Suppressor macrophage treated with lipopolysaccharide for 4 hours (primary cell): ENCODE data around the gene ATPAF1.

Experiments used
- DNase-seq: peaks from one replicate; pipeline ENCODE4 v3.0.0-alpha.2; 2020

ATPAF1 gene

DNA sequence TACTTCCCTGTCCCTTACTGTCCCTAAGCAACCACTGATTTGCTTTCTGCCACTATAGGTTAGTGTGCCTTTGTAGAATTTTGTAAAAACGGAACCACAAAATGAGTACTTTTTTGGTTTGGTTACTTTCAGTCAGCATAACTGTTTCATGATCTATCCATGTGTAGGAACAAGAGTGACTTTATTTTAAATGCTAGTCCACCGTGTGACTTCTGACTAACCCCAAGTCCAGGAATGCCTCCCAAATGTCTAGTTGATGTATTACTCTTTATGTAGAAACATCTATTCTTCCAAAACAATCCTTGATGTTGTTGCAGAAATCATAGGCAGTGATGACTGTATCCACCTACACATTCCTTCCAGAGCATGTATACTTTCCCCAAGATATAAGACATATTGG is 21.3 kb downstream of the ATPAF1 start:
- DNase-seq = peak; percentile 9

DNA sequence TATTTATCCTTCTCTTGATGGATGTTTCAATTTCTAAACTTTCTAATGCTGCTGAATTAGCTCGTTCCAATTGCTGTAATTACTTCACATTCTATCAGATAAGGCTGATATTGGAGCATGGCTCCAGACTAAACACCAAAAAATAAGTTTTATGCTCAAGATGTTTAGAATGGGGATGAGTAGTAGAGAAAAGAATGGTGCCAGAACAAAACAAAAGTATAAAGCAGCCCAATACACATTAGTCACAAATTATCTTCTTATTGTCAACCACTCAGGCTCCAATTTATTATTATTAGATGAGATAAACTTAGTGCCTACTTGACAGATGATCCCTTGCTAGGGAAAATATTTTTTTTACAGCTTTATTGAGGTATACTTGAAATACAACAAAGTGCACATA is 21.8 kb downstream of the ATPAF1 start:
- DNase-seq = no peak

DNA sequence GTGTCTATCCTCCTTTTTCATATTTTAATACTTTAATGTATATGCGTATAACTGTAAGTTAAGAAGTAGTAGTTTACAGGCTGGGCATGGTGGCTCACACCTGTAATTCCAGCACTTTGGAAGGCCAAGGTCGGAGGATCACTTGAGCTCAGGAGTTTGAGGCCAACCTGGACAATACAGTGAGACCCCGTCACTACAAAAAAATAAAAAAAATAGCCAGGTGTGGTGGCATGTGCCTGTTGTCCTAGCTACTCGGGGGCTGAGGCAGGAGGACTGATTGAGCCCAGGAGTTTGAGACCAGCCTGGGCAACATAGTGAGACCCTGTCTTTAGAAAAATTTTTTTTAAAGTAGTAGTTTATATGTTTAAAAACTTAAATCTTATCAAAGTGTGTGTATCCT is 22.3 kb downstream of the ATPAF1 start:
- no peak for DNase-seq

DNA sequence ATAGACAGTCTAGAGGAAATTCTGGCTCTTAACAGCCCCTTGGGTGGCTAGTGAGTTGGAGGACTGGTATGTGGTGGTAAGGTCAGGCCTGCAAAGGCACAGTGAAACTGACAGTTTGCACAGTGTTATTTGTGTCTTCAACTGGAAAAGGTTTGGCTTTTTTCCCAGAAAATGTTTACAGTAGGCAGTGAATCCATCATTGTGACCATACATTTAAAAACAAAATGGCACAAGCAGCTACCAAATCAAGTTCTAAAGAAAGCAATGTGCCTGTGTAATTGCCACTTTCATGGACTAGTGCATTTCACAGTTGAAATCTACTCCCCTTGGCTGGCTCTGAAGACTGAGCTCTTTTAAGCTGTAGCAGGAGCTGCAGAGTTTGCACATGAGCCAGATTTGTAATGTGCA is 24.8 kb downstream of the ATPAF1 start:
- DNase-seq = no peak

DNA sequence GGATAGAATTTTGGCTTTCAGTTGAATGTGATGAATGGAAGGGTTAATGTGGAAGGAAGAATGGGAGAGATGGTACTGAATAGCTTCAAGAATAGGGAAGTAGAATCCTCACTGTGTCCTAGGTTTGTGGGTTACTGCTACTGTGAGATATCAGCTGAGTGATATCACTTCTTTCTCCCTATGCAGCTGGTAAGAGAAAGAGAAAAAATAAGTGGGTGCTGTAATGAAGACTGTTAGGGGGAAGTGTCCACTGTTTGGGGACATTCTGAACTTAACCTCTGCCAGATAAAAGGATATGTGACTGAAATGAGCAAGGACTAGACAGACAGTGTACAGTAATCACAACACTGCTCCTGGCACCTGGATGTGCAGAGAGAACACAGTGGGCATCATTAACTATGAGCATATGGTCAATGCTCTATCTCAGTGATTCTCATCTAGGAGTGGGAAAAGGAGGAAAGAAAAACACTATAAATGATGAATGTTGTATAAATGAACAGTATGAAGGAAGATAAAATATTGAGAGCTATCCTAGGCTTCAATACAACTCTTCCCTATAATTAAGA is 26.0 kb downstream of the ATPAF1 start:
- DNase-seq = no peak

DNA sequence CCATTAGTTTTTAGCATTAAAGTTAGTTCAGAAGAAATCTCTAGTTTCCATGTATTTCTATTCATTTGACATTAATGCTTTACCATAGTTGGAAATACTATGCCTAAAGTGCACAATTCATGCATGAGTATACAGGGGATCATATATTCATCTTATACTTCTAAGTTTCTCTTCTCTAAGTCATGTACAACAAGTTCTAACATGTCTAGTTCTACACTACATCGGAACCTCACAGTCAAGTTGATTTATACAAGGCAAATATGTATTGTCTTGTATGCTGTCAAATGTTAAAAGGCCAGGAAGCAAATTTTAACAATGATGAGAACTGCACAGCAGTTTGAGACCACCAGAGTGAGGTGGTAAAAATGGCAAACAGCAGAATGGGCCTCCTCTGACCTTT is 28.6 kb downstream of the ATPAF1 start:
- no peak for DNase-seq

DNA sequence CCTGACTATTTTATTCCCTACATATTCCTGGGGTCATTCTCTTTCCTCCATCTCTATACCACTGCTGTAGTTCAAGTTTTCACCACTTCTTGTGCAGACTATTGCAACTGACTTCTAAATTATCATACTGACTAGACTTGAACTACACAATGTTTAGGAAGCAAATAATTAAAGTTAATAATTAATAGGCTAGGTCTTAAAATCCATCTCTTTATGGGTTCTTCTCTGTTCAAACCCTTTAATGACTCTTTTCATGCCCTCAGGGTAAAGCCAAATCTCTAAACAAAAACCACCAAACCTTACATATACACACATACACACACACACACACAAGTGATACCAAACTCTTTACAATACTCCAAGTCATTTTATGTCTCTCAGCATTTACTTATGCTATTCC is 29.2 kb downstream of the ATPAF1 start:
- no peak for DNase-seq

DNA sequence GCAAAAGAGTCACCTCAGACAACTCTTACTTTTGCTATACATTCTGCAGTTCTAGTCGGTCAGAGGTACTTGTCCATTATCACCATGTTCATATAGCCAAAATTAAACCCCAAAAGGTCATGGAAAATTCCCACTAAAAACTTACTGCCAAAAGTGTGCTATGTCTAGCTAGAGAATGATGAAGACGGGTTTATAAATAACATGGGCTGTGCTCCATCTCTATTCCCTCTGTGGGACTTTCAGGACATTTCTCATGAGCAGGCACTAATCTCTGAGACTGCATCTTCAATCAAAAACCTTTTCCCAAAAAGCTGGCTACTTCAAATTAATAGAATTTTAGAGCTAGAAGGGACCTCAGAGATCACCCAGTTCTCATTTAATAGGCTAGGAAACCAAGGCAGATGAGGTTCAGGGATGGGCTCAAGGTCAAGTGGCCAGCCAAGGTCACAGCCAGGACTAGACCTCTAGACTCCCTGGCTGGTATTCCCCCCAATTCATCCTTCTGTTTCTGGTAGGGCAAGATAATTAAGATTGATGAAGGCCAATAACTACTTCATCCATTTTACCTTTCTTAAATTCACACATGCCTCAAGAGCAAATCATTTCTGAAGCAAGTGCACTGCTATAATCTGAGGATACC is 30.6 kb downstream of the ATPAF1 start:
- DNase-seq = no peak

DNA sequence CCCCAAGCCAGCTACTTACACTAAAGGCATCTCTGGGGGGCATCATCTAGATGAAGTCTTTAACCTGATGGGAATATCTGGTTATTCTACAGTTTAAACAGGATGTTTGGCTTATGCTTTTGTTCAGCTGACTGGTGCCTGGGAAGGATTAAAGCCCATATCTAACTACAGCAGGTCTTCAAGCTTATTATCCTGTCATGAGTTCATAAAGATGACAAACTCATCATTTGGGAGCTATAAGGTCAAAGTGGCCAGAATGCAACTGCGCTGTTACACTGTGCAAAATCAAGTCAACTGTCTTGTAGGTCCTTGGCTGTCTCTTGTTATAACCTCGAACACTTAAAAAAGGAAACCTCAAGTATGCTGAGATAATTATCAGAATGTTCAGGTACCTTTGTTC is 33.0 kb downstream of the ATPAF1 start:
- no peak for DNase-seq

DNA sequence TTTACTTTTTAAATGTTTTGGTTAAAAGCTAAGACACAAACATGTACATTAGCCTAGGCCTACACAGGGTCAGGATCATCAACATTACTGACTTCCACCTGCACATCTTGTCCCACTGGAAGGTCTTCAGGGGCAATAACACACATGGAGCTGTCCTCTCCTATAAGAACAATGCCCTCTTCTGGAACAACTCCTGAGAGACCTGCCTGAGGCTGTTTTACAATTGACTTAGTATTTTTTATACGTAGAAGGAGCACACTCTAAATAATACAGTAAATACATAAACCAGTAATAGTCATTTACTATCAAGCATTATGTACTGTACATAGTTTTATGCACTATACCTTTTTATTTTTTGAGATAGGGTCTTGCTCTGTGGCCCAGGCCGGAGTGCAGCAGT is 37.4 kb downstream of the ATPAF1 start:
- no peak for DNase-seq

DNA sequence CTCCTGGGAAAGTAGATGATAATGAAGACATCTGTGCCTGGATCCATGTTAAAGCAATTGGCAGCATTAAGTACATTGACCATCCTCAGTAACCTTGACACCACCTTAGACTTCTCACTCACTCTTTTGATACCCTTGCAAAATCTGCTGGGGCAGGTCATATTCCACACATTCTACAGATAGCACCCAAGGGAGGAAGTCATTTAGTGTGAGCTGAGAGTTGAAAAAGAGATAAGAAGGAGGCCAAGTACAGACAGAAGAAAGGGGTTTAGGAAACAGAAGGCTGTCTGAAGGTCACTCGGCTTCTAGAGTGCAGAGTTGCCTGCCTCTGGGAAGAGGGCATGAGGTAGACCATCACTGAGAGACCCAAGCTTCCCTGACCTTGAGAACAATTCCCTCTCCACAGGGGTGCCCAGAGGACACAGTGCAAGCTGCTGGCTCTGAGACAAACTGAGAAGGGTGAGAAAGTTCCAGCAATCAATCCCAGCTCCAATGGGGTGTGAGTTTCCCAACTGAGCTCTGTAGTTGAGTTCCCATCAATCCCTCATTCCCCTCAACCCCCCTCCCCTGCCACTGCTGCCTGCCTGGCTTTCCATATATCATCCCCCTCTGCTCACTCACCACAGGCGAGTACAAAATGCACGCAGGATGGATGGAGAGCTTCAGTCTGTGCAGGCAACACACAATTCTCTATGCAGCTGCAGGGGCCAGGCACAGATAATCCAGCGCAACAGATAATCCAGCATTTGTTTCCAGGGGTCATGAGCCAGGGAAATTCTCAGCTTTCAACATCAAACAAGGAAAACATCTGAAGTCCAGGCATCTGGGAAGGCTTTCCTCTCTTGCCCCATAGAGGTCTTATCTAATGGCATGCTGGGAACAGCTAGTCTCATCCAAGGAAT is 44.2 kb downstream of the ATPAF1 start:
- DNase-seq = no peak

DNA sequence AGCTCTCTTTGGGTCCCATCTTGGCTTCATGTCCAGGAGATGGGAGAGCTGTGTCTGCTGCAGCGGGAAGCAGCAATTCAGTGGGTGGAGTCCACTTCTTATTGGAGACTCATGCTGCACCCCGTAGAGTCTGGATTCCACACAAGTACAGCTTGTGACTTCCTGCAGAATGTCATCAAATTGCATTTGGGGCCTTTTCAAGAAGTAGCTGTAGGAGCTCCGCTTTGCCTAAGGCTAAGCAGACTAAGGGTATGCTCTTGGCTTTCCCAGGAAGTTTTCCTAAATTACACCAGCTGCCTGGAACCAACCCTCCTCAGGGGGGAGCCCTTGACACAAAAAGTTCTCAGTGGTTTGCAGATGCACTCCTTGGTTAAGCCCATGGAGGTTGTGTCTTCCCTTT is 45.8 kb downstream of the ATPAF1 start:
- peak; percentile 52 for DNase-seq

DNA sequence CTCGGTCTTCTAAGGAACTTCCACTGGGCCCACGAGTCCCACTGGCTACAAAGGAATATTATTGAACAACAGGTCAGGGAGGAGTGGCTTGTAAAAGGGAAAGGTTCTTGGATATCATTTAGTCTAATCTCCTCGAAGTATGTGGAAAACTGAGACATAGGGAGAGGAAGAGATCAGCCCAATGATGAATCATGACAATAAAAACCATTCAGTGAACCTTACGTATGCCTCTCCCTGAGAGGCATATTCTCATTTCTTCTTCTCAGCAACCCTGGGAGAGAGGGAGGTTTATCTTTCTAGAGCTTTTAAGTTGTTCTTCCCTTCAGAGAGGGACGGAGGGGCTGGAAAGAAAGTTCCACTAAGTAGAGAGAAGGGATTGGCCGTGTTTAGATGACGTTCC is 46.2 kb downstream of the ATPAF1 start:
- no peak for DNase-seq

DNA sequence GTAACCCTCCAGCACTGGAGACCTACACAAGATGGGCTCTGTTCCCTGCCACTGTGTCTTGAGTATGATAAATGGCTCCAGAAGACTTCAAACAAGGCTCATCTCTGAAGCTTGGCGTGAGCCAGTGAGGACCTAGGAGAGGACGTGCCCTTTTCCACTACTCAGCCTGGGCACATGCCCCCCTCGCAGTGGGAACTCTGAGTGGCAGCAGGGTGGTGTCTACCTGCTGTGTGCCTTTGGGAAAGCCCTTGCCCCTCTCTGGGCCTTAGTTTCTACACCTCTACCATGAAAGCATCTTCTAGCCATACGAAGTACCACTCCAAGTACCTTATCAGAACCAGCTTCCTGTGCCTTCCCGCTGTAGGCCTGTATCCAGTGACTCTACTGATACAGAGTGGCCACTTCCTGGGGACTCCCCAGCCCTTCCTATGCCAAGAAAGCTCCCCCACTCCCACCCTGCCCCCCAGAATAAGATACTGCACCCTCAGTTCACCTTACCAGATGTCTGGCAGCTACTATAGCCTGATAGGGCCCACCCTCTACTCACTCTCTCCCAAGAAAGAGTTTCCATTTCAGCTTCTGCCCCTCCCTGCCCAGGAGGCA is 48.4 kb downstream of the ATPAF1 start:
- no peak for DNase-seq

DNA sequence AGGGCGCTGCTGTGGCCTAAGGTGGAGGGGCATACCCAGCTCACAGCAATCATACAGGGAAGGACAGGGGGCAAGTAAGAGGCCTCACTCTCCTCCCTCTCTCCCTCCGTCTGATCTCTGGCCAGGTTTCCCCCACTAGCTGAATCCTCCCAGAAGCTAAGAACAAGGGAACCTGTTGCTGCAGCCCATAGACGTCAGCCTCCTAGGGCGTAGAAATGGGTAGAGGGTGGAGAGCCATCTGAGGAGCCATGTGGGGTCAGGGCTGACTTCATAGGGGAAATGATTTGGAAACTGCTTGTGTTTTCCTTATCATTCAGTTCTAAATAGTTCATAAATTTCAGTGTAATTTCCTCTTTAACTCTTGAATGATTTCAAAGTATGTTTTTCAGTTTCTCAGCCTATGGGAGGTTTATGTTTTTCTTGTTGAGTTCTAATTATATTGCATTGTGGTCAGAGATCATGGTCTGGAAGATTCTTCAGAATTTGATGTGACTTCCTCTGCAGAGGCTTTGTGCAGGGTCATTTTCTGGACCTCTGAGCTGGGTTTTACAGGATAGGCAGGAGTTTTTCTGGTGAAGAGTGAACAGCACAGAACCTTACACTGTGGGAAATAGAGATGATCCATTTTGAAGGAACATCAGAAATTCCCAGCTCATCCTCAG is 49.3 kb downstream of the ATPAF1 start:
- peak; percentile 49 for DNase-seq

DNA sequence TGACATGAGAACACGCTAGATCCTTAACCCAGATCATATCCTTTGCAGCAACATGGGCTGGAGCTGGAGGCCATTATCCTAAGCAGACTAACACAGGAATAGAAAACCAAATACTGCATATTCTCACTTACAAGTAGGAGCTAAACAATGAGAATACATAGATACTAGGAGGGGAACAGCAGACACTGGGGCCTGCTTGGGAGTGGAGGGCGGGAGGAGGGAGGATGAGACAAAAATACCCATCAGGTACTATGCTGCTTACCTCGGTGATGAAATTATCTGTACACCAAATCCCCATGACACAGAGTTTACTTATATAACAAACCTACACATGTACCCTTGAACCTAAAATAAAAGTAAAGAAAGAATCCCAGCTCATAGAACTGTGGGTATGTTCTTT is 50.3 kb downstream of the ATPAF1 start:
- DNase-seq = no peak

DNA sequence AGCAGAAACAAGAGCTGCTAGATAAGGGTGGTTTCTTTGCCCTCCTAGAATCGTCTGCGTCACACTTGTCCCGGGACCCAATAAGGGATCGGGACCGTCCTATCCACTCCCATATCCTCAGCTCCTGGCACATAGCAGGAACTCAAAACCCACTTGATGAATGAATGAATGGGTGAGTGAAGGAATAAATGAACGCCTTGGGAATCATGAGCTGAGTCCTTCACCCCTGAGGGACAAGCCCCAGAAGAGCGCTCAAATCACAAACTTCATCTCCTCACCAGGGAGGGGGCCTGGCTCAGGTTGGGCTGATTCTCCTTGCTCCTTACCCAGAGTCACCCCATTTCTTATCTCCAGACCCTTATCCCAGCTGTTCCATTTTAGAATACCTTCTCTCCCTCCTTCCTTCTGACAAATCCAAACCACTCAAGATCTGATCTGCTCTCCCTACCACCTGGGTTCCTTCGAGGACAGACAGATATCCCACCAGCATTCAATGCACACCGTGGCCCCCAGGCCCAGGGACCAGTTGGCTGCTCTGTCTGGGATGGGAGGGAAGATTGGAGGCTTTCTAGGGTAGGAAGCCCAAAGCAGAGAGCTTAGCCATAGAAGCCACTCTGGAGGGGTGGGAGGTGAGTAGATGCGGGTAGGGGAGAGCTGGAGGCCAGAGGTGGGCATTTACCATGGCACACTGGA is 50.9 kb downstream of the ATPAF1 start:
- no peak for DNase-seq

DNA sequence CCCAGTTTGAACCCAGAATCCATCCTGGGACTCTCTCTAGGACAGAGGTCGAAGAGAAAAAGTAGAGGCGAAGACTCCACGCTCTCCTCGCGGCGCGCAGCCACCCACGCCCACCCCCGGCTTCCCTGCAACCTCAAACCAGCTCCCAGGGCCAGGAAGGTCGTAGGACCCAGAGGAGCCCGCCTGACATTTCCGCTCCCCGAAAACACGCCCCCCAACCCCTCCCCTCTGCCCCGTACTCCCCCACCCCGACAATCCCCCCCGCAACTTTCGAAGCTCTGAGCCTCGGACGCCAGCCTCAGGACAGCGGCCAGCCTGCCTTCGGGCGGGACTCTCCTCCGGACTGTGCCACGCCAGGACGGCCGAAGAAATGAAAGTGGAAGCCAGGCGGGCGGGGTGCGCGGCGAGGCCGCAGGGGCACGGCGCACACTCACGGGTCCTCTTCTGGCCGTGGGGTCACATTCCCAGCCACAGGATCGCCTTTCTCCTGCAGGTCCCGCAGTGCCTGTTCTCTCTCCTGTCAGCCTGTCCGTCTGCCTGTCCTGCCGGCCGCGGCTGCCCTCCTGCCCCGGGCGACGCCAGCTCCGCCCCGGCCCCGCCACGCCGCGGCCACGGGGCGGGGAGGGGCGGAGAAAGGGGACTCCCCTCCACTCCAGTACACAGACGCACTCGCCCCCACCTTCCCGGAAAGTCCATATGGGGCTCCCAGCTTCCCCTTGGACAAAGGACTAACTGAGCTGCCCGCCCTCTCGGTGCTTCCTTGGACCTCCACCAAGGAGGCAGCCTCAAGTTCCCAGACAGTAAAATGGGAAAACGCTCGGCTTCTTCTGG is 51.7 kb downstream of the ATPAF1 start, which contains the start of gene MOB3C:
Gene MOB3C (minus strand): TSS at position 535 of the 831 bp plus-strand sequence. CDS start 3,490 bp downstream, outside the sequence.
- peak; percentile 85 for DNase-seq

DNA sequence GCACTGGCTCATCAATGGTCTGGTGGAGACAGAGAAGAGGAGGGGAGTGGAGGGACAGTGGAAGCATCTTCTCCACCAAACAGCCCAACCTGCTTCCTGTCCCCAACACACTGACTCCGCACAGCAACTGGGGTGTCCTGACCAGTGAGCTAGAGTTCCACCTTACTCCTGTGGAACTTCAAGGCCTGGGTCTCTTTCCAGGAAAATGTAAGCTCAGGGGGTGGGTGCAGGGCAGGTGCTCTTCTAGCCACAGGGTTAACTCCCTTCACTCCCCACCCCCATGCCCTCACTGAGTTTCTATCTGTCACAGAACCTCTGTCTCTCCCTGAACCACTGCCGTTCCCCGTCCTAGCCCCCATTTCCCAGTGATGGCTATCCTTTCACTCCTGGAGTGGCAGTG is 52.4 kb downstream of the ATPAF1 start:
- no peak for DNase-seq

DNA sequence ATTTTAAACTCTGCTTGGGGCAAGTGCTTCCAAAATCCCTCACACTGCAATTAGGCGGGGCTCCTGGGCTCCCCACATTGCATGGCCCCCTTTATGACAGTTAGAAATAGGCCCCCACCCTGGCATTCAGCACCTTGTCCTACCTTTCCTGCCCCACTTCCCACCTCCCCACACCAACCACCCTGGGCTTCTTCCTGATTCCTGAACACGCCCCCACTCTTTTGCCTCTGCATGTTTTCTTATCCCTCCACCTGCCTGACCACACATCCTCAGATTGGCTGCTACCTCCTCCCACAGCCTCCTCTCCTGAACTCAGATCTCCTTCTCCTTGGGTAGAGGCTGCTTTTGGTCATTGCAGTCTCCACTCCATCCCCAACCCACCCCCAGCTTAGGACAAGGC is 53.1 kb downstream of the ATPAF1 start:
- no peak for DNase-seq

DNA sequence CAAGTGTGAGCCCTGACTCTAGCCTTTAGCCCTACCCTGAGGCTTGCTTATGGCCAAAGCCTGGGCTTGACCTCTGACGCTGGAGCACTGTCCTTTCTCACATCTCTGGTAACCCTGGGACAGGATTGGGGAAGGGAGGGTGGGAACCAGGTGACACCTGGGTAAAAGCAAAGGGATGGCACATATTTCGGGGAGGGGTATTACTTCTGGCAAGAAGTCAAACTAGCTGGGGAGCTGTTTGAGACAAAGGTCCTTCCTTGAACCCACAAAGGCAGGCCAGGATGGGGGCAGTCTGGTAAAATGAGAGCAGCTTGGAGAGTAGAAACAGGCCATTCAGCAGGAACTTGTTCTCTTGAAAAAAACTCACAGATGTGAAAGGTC is 53.6 kb downstream of the ATPAF1 start:
- DNase-seq = no peak
